Activated naive CD8-positive, alpha-beta T cell treated with anti-CD3 and anti-CD28 coated beads, Interleukin-2, amount 50 U/mL, for 24 hours (primary cell): ENCODE data around the gene PRSS16.
A peak's percentile ranks its signal among the peaks of the same experiment; 100 is the strongest.
"Not testable (repeated sequence)": the region's sequence is repeated elsewhere in the genome, so short reads cannot be mapped to it uniquely, and the experiment has no call there.

Experiments
- ATAC-seq: fragments of 150-1000 bp; cut with Tn5 transposase; one replicate; pipeline ENCODE4 v1.10.0; 2021
- DNase-seq: peaks from one replicate; pipeline ENCODE4 v3.0.0; 2021
- H3K27ac Mint-ChIP-seq: one replicate; pipeline ENCODE4 v1.8.0; 2021; ENCODE audit warnings: mild to moderate bottlenecking, mixed read lengths
- H3K27me3 Mint-ChIP-seq: one replicate; pipeline ENCODE4 v1.8.0; 2021; ENCODE audit warnings: mixed read lengths
- H3K36me3 Mint-ChIP-seq: one replicate; pipeline ENCODE4 v1.8.0; 2021; ENCODE audit warnings: low read depth, mixed read lengths
- H3K4me1 Mint-ChIP-seq: one replicate; pipeline ENCODE4 v1.8.0; 2021; ENCODE audit warnings: mixed read lengths
- H3K4me3 Mint-ChIP-seq: one replicate; pipeline ENCODE4 v1.8.0; 2021; ENCODE audit warnings: mild to moderate bottlenecking, moderate library complexity, mixed read lengths
- H3K9me3 Mint-ChIP-seq: one replicate; pipeline ENCODE4 v1.8.0; 2021; ENCODE audit warnings: mixed read lengths

The PRSS16 gene

DNA sequence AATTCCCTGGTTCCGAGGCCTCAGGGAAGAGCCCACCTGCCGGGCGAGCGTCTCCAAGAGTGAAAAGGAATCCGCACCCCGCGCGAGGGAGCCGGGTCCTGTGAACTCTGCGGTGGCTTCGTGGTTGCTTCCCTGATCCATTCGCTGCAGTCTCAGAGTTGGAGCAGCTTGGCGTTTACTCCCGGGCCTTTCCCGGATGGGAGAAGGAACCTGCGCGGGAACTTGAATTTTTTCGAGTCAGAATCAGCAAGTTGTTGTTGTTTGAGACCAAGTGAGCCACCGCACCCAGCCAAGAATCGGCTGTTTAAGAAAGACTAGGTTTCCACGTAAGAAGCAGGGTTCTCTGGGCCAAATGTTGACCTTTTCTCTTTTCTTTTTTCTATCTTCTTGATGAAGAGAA lies 12.9 kb downstream of the PRSS16 start:
- Mint-ChIP-seq H3K36me3 (peaks cover 4% of the 10 kb centered on the region), H3K27me3 (peaks cover 78% of the 10 kb centered on the region), H3K9me3 (no peaks in the 10 kb centered on the region), H3K4me1 (no peaks in the 10 kb centered on the region), H3K27ac (no peak overlapping the region), H3K4me3 (no peak overlapping the region)
- ATAC-seq, result no peak
- no peak for DNase-seq

DNA sequence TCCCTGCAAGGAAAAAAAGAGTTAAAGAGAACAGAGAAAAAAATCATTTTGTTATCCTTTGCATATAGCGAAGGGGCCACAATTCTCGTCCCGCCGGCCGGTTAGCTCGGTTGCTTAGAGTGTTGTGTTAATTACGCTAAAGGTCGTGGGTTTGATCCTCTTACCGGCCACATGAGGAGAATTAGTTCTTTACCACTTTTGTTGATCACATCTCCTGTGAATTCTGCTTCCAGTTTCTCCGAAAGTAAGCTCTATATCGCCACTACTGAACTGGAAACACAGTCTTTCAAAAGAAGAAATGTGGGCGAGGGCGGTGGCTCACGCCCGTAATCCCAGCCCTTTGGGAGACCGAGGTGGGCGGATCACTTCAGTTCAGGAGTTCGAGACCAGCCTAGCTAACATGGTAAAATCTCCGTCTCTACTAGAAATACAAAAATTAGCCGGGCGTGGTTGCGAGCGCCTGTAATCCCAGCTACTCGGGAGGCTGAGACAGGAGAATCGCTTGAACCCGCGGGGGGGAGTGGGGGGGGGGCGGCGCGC lies 13.4 kb downstream of the PRSS16 start:
- Mint-ChIP-seq H3K36me3 (peaks cover 4% of the 10 kb centered on the region), H3K27ac (no peak overlapping the region), H3K4me3 (no peak overlapping the region), H3K9me3 (no peaks in the 10 kb centered on the region), H3K27me3 (peaks cover 73% of the 10 kb centered on the region), H3K4me1 (no peaks in the 10 kb centered on the region)
- no peak for DNase-seq
- no peak for ATAC-seq

DNA sequence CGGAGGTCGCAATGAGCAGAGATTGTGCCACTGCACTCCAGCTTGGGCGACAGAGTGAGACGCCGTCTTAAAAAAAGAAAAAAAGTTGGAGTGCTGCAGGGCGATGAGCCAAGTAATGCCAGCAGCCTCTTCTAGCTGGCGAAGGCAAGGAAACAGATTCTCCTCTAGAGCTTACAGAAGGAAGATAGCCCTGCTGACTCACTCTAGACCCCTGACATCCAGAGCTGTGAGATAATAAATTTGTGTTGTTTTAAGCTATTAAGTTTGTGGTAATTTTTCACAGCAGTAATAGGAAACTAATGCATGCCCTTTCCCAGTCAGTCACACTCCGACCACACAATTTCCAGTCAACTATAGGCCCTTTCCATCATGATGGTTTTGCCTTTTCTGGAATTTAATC lies 16.4 kb downstream of the PRSS16 start:
- peaks cover 4% of the 10 kb centered on the region for H3K36me3 Mint-ChIP-seq
- H3K9me3 Mint-ChIP-seq, result no peaks in the 10 kb centered on the region
- H3K27ac Mint-ChIP-seq, result no peak overlapping the region
- no peaks in the 10 kb centered on the region for H3K4me1 Mint-ChIP-seq
- DNase-seq (no peak), ATAC-seq (no peak)
- H3K27me3 Mint-ChIP-seq, result peaks cover 71% of the 10 kb centered on the region
- H3K4me3 Mint-ChIP-seq, result no peak overlapping the region

DNA sequence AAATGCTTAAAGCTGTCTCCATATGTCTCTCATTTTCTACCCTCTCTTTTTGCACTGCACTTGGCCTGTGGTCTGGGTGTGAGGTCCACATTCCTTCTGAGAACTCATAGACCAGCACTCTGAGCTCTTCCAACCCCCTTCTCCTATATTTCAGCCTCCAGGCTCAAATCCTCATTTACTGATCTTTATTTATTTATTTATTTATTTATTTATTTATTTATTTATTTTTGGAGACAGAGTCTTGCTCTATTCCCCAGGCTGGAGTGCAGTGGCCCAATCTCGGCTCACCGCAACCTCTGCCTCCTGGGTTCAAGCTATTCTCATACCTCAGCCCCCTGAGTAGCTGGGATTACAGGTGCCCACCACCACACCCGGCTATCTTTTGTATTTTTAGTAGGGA lies 19.5 kb downstream of the PRSS16 start:
- not testable (repeated sequence) for H3K27ac Mint-ChIP-seq, DNase-seq, H3K9me3 Mint-ChIP-seq, ATAC-seq, H3K4me1 Mint-ChIP-seq, H3K4me3 Mint-ChIP-seq, H3K36me3 Mint-ChIP-seq
- H3K27me3 Mint-ChIP-seq, result peaks cover 60% of the 10 kb centered on the region

DNA sequence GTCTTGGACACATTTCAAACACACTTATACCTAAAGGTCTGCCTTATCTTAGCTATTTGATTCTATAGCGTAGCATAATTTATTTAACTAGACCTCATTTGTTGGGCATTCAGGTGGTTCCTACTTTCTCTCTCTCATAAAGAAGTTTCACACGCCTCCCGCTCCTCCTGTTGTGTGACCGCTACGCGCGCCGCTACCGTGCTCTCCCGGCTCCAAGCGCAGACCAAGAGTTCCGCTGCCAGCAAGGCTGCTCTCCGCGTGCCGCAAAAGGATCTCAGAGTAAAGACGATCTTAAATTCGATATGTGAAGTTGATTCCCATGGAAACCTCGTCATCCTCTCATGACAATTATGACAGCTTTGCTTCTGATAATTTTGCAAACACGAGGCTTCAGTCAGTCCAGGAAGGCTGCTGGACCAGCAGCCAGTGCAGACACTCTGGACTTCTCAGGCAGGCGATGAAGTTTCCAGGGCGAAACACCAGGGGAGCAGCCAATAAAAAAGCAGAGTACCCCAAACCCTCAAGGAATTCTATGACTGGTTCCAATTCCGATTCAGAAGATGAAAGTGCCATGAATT lies 20.4 kb downstream of the PRSS16 start:
- Mint-ChIP-seq H3K4me1 (no peaks in the 10 kb centered on the region), H3K4me3 (no peak overlapping the region), H3K36me3 (no peaks in the 10 kb centered on the region), H3K27ac (no peak overlapping the region), H3K27me3 (peaks cover 60% of the 10 kb centered on the region), H3K9me3 (no peaks in the 10 kb centered on the region)
- no peak for DNase-seq
- ATAC-seq, result no peak

DNA sequence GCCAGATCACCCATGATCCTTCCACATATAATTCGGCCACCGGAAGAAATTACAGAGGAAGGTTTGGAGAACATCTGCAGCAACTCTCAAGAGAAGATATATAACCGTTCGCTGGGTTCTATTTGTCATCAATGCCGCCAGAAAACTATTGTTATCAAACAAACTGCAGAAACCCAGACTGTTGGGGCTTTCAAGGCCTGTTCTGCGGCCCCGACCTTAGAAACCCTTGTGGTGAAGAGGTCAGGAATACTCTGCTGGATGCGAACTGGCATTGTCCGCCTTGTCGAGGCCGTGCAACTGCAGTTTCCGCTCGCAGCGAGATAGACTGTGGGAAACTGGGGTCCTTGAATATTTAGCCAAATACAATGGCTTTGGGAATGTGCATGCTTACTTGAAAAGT lies 21.3 kb downstream of the PRSS16 start:
- Mint-ChIP-seq H3K4me1 (no peaks in the 10 kb centered on the region), H3K36me3 (no peaks in the 10 kb centered on the region), H3K9me3 (no peaks in the 10 kb centered on the region), H3K4me3 (no peak overlapping the region), H3K27me3 (peaks cover 59% of the 10 kb centered on the region), H3K27ac (no peak overlapping the region)
- ATAC-seq (no peak), DNase-seq (no peak)

DNA sequence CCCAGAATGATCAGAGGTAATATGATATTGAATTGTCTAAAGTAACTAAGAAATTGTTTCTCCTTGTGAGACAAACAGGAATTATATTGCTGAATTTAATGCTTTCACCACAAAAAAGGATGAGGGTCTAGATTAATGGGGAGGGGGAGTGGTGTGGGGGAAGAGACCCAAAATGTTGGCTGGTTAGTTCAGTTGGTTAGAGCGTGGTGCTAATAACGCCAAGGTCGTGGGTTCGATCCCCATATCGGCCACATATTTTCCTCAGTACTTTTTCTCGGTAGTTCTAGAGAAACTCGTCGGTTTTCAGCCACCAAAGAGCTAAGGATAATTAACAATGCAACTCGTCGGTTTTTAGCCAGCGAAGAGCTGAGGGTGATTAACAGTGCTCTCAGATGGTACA lies 26.3 kb downstream of the PRSS16 start:
- peaks cover 3% of the 10 kb centered on the region for H3K36me3 Mint-ChIP-seq
- H3K27me3 Mint-ChIP-seq, result peaks cover 68% of the 10 kb centered on the region
- H3K27ac Mint-ChIP-seq, result no peak overlapping the region
- H3K9me3 Mint-ChIP-seq, result peaks cover 15% of the 10 kb centered on the region
- no peak for DNase-seq
- H3K4me3 Mint-ChIP-seq, result no peak overlapping the region
- no peaks in the 10 kb centered on the region for H3K4me1 Mint-ChIP-seq
- no peak for ATAC-seq

DNA sequence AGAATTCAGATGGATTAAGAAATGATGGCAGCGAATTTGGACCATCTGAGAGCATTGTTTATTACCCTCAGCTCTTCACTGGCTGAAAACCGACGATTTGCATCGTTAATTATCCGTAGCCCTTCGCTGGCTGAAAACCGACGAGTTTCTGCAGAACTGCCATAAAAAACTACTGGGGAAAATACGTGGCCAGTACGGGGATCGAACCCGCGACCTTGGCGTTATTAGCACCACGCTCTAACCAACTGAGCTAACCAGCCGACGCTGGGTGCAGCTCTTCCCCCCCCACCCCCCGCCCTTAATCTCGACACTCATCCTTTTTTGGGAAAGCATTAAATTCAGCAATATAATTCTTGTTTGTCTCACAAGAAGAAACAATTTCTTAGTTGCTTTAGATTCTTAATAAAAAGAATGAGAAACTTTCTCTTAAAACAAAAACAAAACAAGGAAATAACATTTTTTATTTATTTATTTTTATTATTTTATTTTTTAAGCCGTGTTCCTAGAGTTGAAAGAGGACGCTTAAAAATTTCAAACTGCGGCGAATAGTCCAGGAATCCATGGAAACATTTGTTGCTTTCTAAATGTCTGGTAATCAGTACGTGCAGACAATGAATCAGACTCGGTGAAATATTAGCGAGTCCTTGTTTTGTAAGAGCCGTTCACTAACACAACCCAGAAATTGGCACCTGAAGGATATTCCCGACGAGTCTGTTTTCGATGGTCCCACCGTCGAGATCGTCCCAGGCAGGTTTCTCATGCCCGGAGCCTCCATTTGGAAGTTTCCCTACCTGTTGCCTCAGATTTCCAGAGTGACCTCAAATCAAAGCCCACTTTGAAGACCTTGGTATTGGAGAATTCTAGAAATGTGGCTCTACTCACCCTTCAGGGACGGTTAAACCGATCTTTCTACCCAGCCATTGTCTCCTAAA lies 27.8 kb downstream of the PRSS16 start:
- Mint-ChIP-seq H3K9me3 (peaks cover 15% of the 10 kb centered on the region), H3K36me3 (peaks cover 7% of the 10 kb centered on the region), H3K27me3 (peaks cover 72% of the 10 kb centered on the region), H3K27ac (no peak overlapping the region), H3K4me1 (peaks cover 7% of the 10 kb centered on the region), H3K4me3 (no peak overlapping the region)
- DNase-seq, result peak; percentile 34
- ATAC-seq, result no peak

DNA sequence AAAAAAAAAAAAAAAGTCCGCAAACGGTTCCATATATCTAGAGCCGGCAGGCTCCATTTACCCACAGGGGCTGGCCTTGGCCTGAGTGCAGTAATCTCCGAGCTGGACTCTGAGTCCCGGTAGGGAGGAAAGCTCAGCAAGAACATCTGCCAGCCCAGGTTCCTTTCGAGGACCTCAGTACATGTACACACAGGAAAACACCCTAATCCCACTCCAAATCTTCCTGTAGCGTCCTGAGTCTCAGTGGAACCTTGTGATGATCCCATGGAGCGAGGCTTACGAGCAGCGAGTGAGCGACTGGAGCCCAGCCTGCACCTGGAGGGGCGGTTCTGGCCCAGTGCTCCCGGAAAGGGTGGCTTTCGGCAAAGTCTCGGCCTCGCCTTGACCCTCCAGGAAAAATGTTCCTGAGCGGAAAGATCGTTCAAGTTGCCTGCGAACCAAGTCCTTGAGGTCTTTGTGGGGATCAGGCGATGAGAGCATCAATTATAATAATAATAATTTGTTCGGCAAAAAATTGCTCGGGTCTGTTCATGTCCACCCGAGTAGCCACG lies 32.1 kb downstream of the PRSS16 start:
- peak overlapping the region; percentile 76 for H3K27ac Mint-ChIP-seq
- ATAC-seq (no peak), DNase-seq (no peak)
- peaks cover 9% of the 10 kb centered on the region for H3K4me1 Mint-ChIP-seq
- H3K4me3 Mint-ChIP-seq, result peak overlapping the region; percentile 59
- H3K9me3 Mint-ChIP-seq, result peaks cover 37% of the 10 kb centered on the region
- peaks cover 85% of the 10 kb centered on the region for H3K27me3 Mint-ChIP-seq
- peaks cover 24% of the 10 kb centered on the region for H3K36me3 Mint-ChIP-seq

DNA sequence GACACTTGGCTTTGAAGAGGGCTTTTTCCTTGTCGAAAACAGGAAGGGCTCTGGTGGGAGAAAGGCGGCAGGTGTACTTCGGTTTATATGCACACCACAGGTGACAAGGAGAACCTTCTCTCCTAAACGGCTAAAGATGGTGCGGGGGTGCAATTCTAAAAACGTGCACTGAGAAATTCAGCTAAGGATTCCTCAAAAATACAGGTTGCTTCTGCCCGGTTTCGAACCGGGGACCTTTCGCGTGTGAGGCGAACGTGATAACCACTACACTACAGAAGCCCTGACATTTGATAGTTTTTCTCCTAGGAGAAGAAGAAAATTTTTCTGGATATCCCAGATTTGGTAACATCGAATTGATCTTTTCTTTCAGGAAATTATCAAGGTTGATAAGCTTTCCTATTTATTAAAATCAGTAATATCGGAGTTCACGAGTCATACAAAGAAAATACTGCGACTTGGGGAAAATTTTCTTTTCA lies 32.6 kb downstream of the PRSS16 start:
- H3K4me3 Mint-ChIP-seq, result peak overlapping the region; percentile 59
- H3K9me3 Mint-ChIP-seq, result peaks cover 41% of the 10 kb centered on the region
- peak; percentile 46 for DNase-seq
- H3K4me1 Mint-ChIP-seq, result peaks cover 9% of the 10 kb centered on the region
- peak; percentile 80 for ATAC-seq
- peaks cover 85% of the 10 kb centered on the region for H3K27me3 Mint-ChIP-seq
- peak overlapping the region; percentile 76 for H3K27ac Mint-ChIP-seq
- peaks cover 24% of the 10 kb centered on the region for H3K36me3 Mint-ChIP-seq

DNA sequence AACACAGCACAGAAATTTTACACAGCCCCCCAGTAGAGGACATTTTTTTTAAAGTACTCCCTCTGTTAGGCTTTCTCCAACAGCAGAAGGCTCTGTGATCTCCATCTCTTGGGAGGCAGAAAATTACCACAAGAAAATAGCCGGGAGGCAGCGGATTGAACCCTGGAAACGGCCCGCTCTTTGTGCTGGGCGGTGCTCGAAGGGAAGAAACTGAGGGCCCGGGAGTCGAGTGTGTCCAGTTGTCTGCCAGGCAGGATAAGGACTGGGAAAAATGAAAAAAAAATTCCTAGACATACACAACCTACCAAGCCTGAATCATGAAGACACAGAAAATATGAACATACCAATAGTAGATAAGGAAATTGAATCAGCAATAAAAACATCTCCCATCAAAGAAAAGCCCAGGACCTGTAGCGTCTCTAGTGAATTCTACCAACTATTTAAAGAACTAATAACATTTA lies 33.1 kb downstream of the PRSS16 start:
- peak overlapping the region; percentile 76 for H3K27ac Mint-ChIP-seq
- ATAC-seq (no peak), DNase-seq (no peak)
- H3K4me3 Mint-ChIP-seq, result peak overlapping the region; percentile 29
- H3K4me1 Mint-ChIP-seq, result peaks cover 9% of the 10 kb centered on the region
- H3K27me3 Mint-ChIP-seq, result peaks cover 84% of the 10 kb centered on the region
- H3K9me3 Mint-ChIP-seq, result peaks cover 41% of the 10 kb centered on the region
- peaks cover 24% of the 10 kb centered on the region for H3K36me3 Mint-ChIP-seq

DNA sequence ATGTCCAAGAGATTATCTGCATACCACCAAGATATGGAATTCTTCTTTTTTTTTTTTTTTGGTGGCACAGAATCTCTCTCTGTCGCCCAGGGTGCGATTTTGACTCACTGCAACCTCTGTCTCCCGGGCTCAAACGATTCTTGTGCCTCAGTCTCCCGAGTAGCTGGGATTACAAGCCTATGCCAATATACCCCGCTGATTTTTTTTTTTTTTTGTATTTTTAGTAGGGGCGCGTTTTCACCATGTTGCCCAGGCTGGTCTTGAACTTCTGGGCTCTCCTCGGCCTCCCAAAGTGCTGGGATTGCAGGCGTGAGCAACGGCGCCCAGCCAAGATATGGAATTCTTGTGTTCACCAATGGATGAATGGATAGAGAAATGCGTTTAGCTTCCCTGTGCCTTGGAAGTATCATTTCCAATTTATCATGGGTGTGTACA lies 33.6 kb downstream of the PRSS16 start:
- Mint-ChIP-seq H3K27me3 (peaks cover 84% of the 10 kb centered on the region), H3K4me1 (peaks cover 9% of the 10 kb centered on the region), H3K27ac (no peak overlapping the region), H3K9me3 (peaks cover 40% of the 10 kb centered on the region), H3K36me3 (peaks cover 24% of the 10 kb centered on the region), H3K4me3 (no peak overlapping the region)
- no peak for DNase-seq
- ATAC-seq, result no peak

DNA sequence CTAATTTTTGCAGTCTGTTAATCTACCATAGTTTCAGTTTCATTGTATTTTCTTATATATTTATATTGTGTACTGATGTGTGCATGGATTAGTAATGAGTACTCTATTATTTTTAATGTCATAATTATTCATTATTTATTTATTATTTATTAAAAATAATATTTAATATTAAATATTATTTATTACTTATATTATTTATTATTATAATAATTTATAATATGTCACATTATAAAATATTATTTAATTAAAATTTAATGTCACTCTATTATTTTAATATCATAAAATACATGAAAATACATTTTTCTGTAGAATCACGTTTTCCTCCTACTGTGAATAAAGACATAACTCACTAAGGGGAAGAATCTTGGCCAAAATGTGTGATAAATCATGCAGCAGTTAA lies 34.1 kb downstream of the PRSS16 start:
- H3K4me3 Mint-ChIP-seq, result no peak overlapping the region
- peaks cover 9% of the 10 kb centered on the region for H3K4me1 Mint-ChIP-seq
- peaks cover 86% of the 10 kb centered on the region for H3K27me3 Mint-ChIP-seq
- H3K36me3 Mint-ChIP-seq, result peaks cover 27% of the 10 kb centered on the region
- H3K9me3 Mint-ChIP-seq, result peaks cover 42% of the 10 kb centered on the region
- no peak overlapping the region for H3K27ac Mint-ChIP-seq
- no peak for DNase-seq
- no peak for ATAC-seq

DNA sequence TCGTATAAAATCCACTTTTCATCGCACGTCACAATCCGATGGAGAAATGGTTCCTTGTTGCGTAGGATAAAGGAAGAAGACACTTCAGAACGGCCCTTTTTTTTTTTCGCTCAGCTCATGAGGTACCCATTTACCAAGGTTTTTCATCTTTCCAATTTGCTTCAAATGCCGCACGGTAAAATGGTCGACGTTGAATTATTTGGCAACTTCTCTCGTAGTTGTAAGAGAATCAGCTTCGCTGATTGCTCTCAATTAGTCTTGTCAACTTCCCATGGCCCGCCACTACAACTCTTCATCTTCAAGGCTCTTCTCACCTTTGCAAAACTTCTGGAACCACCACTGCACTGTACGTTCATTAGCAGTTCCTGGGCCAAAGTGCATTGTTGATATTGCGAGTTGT lies 35.8 kb downstream of the PRSS16 start:
- ATAC-seq, result no peak
- Mint-ChIP-seq H3K9me3 (peaks cover 46% of the 10 kb centered on the region), H3K4me3 (no peak overlapping the region), H3K4me1 (peaks cover 12% of the 10 kb centered on the region), H3K36me3 (peaks cover 28% of the 10 kb centered on the region), H3K27me3 (peaks cover 91% of the 10 kb centered on the region), H3K27ac (peak overlapping the region; percentile 26)
- DNase-seq, result no peak
